Effector memory CD8-positive, alpha-beta T cell (primary cell): ENCODE results near the gene NABP1.
"Not testable (repeated sequence)": the region's sequence is repeated elsewhere in the genome, so short reads cannot be mapped to it uniquely, and the experiment has no call there.

Experiments used
- ATAC-seq: fragments of 150-1000 bp; cut with Tn5 transposase; replicated peaks from 2 replicates; pipeline ENCODE4 v1.10.0; 2021; ENCODE audit warnings: mild to moderate bottlenecking, moderate library complexity
- DNase-seq, 3 experiments: peaks; one replicate each; pipeline ENCODE4 v3.0.0; 2021
- H3K27ac Mint-ChIP-seq, 2 donors: one replicate each; pipeline ENCODE4 v1.8.0; 2022; ENCODE audit warnings: mild to moderate bottlenecking in 2 of 2, mixed read lengths in 2 of 2, moderate library complexity in 2 of 2
- H3K27me3 Mint-ChIP-seq, 2 donors: one replicate each; pipeline ENCODE4 v1.8.0; 2022; ENCODE audit warnings: mixed read lengths in 2 of 2
- H3K36me3 Mint-ChIP-seq: one replicate; pipeline ENCODE4 v1.8.0; 2022; ENCODE audit warnings: mild to moderate bottlenecking, moderate library complexity, mixed read lengths; ENCODE audit not compliant: insufficient read depth
- H3K4me1 Mint-ChIP-seq, 2 donors: one replicate each; pipeline ENCODE4 v1.8.0; 2022; ENCODE audit warnings: low read depth in 2 of 2, mixed read lengths in 2 of 2
- H3K4me3 Mint-ChIP-seq, 2 donors: one replicate each; pipeline ENCODE4 v1.8.0; 2022; ENCODE audit warnings: mild to moderate bottlenecking in 2 of 2, mixed read lengths in 2 of 2, moderate library complexity in 2 of 2
- H3K9me3 Mint-ChIP-seq, 2 donors: one replicate each; pipeline ENCODE4 v1.8.0; 2022; ENCODE audit warnings: mixed read lengths in 2 of 2

The NABP1 gene

GRCh38 chr2:191638802-191639172 lies 39.1 kb upstream of the NABP1 start:
- no peak for ATAC-seq
- H3K27ac Mint-ChIP-seq, result peak overlapping the region; percentile 88 to 95
- no peaks in the 10 kb centered on the region for H3K9me3 Mint-ChIP-seq
- no peaks in the 10 kb centered on the region for H3K36me3 Mint-ChIP-seq
- peaks cover 33 to 35% of the 10 kb centered on the region in 2 donors for H3K4me1 Mint-ChIP-seq
- peak overlapping the region in 1 of 2 donors; percentile 74 for H3K4me3 Mint-ChIP-seq
- DNase-seq, result no peak
- H3K27me3 Mint-ChIP-seq, result no peaks in the 10 kb centered on the region

- no peaks in the 10 kb centered on the region for H3K36me3 Mint-ChIP-seq
- H3K27ac Mint-ChIP-seq, result no peak overlapping the region
- no peak overlapping the region for H3K4me3 Mint-ChIP-seq
- peaks cover 0 to 10% of the 10 kb centered on the region in 2 donors for H3K27me3 Mint-ChIP-seq
- no peaks in the 10 kb centered on the region for H3K9me3 Mint-ChIP-seq
- DNase-seq (no peak), ATAC-seq (no peak)
- H3K4me1 Mint-ChIP-seq, result peaks cover 28 to 30% of the 10 kb centered on the region in 2 donors
Observed at GRCh38 chr2:191641609-191642008, 36.3 kb upstream of the NABP1 start.

DNA sequence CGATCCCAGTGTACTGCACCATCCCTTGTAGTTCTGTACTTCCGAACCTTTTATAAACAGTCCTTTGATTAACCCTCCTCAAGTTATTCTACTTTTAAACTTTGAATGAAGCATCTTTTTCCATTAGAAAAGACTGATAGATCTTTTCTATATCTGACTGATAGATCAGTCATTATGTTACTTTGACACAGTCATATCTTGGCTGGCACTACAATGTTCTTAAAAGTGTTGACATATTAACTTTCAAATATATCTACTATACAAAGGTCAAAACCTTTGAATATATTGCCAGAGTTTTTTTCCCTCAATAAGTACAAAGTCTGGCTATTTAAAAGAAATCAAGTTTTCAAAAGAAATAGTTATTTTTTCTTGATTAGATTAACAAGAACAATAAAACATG lies 35.4 kb upstream of the NABP1 start:
- H3K4me1 Mint-ChIP-seq, result peaks cover 21% of the 10 kb centered on the region in 2 donors
- no peak overlapping the region for H3K4me3 Mint-ChIP-seq
- DNase-seq (no peak), ATAC-seq (no peak)
- H3K27ac Mint-ChIP-seq, result no peak overlapping the region
- no peaks in the 10 kb centered on the region for H3K36me3 Mint-ChIP-seq
- H3K27me3 Mint-ChIP-seq, result peaks cover 0 to 10% of the 10 kb centered on the region in 2 donors
- no peaks in the 10 kb centered on the region for H3K9me3 Mint-ChIP-seq

GRCh38 chr2:191643429-191643828 lies 34.5 kb upstream of the NABP1 start:
- no peak for ATAC-seq
- H3K27me3 Mint-ChIP-seq, result peaks cover 0 to 10% of the 10 kb centered on the region in 2 donors
- H3K36me3 Mint-ChIP-seq, result no peaks in the 10 kb centered on the region
- no peak for DNase-seq
- H3K9me3 Mint-ChIP-seq, result no peaks in the 10 kb centered on the region
- H3K4me1 Mint-ChIP-seq, result peaks cover 12 to 14% of the 10 kb centered on the region in 2 donors
- H3K27ac Mint-ChIP-seq, result no peak overlapping the region
- H3K4me3 Mint-ChIP-seq, result no peak overlapping the region

- not testable (repeated sequence) for H3K27ac Mint-ChIP-seq, DNase-seq, H3K36me3 Mint-ChIP-seq, H3K9me3 Mint-ChIP-seq, ATAC-seq, H3K4me3 Mint-ChIP-seq
- Mint-ChIP-seq H3K4me1 (peaks cover 10% of the 10 kb centered on the region in 2 donors), H3K27me3 (peaks cover 0 to 10% of the 10 kb centered on the region in 2 donors)
Observed at GRCh38 chr2:191644613-191645012, 33.3 kb upstream of the NABP1 start.

- no peak for DNase-seq
- Mint-ChIP-seq H3K4me1 (peaks cover 10% of the 10 kb centered on the region in 2 donors), H3K27ac (no peak overlapping the region), H3K9me3 (no peaks in the 10 kb centered on the region), H3K36me3 (no peaks in the 10 kb centered on the region), H3K4me3 (no peak overlapping the region), H3K27me3 (peaks cover 0 to 10% of the 10 kb centered on the region in 2 donors)
- no peak for ATAC-seq
Observed at GRCh38 chr2:191645032-191645431, 32.9 kb upstream of the NABP1 start.

GRCh38 chr2:191645434-191646162 lies 32.3 kb upstream of the NABP1 start:
- H3K9me3 Mint-ChIP-seq, result no peaks in the 10 kb centered on the region
- no peak for DNase-seq
- H3K36me3 Mint-ChIP-seq, result no peaks in the 10 kb centered on the region
- ATAC-seq, result no peak
- H3K4me3 Mint-ChIP-seq, result no peak overlapping the region
- H3K27ac Mint-ChIP-seq, result peak overlapping the region in 1 of 2 donors; percentile 6
- H3K27me3 Mint-ChIP-seq, result peaks cover 0 to 10% of the 10 kb centered on the region in 2 donors
- H3K4me1 Mint-ChIP-seq, result peaks cover 6 to 7% of the 10 kb centered on the region in 2 donors

GRCh38 chr2:191646163-191646902 lies 31.6 kb upstream of the NABP1 start:
- DNase-seq, result no peak
- no peaks in the 10 kb centered on the region for H3K36me3 Mint-ChIP-seq
- no peak overlapping the region for H3K27ac Mint-ChIP-seq

GRCh38 chr2:191649519-191649918 lies 28.4 kb upstream of the NABP1 start:
- no peak overlapping the region for H3K27ac Mint-ChIP-seq
- no peaks in the 10 kb centered on the region for H3K36me3 Mint-ChIP-seq
- peaks cover 0 to 10% of the 10 kb centered on the region in 2 donors for H3K27me3 Mint-ChIP-seq
- no peak for ATAC-seq
- no peaks in the 10 kb centered on the region for H3K9me3 Mint-ChIP-seq
- H3K4me3 Mint-ChIP-seq, result no peak overlapping the region
- H3K4me1 Mint-ChIP-seq, result no peaks in the 10 kb centered on the region
- no peak for DNase-seq

More at GRCh38 chr2:191646163-191646902, 31.6 kb upstream of the NABP1 start:
- no peaks in the 10 kb centered on the region for H3K9me3 Mint-ChIP-seq
- H3K27me3 Mint-ChIP-seq, result peaks cover 0 to 10% of the 10 kb centered on the region in 2 donors
- no peak overlapping the region for H3K4me3 Mint-ChIP-seq
- ATAC-seq, result no peak
- peaks cover 0 to 2% of the 10 kb centered on the region in 2 donors for H3K4me1 Mint-ChIP-seq

GRCh38 chr2:191650896-191651773 lies 26.8 kb upstream of the NABP1 start:
- Mint-ChIP-seq H3K36me3 (no peaks in the 10 kb centered on the region), H3K27me3 (peaks cover 0 to 3% of the 10 kb centered on the region in 2 donors), H3K27ac (no peak overlapping the region), H3K4me3 (no peak overlapping the region), H3K9me3 (no peaks in the 10 kb centered on the region), H3K4me1 (no peaks in the 10 kb centered on the region)
- no peak for ATAC-seq
- DNase-seq, result no peak

- Mint-ChIP-seq H3K36me3 (no peaks in the 10 kb centered on the region), H3K4me1 (no peaks in the 10 kb centered on the region), H3K27me3 (no peaks in the 10 kb centered on the region), H3K27ac (no peak overlapping the region), H3K9me3 (no peaks in the 10 kb centered on the region), H3K4me3 (no peak overlapping the region)
- DNase-seq (no peak), ATAC-seq (no peak)
Observed at GRCh38 chr2:191653667-191654391, 24.1 kb upstream of the NABP1 start.

DNA sequence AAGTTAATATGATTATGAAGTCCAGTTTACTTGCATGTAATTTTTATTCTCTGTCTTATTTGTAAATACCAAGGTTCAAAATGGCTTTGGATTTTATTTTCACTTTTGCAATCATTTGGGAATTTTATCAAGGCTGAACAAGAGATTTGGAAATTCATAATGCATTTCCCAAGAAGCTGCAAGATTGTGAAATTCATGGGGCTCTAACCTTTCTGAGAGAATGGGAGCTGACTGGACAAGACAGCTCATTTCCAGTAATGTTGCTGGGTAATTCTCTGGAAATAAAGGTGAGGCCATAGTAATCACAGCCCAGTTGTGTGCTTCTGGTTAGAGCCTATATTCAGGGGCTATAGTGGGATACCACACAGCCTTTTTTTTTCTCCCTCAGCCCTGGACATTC lies 21.5 kb upstream of the NABP1 start:
- Mint-ChIP-seq H3K27ac (no peak overlapping the region), H3K4me3 (no peak overlapping the region), H3K27me3 (no peaks in the 10 kb centered on the region), H3K36me3 (no peaks in the 10 kb centered on the region), H3K4me1 (no peaks in the 10 kb centered on the region), H3K9me3 (no peaks in the 10 kb centered on the region)
- DNase-seq (no peak), ATAC-seq (no peak)

GRCh38 chr2:191656792-191657191 lies 21.1 kb upstream of the NABP1 start:
- ATAC-seq (no peak), DNase-seq (no peak)
- Mint-ChIP-seq H3K4me1 (no peaks in the 10 kb centered on the region), H3K36me3 (no peaks in the 10 kb centered on the region), H3K27ac (no peak overlapping the region), H3K27me3 (no peaks in the 10 kb centered on the region), H3K9me3 (no peaks in the 10 kb centered on the region), H3K4me3 (no peak overlapping the region)
